GM20000 (cell line): Measurements from ENCODE around the gene NFATC3.

Experiments
- DNase-seq: peaks from one replicate; pipeline ENCODE4 v3.0.0; 2012; ENCODE audit warnings: low spot score
- TF ChIP-seq, protein P1 (sequence below): IDR thresholded peaks from 2 replicates; pipeline ENCODE4 v1.5.1; 2012; ENCODE audit warnings: mild to moderate bottlenecking, control low read depth; ENCODE audit errors: extremely low read depth, missing control alignments

Gene NFATC3

DNA sequence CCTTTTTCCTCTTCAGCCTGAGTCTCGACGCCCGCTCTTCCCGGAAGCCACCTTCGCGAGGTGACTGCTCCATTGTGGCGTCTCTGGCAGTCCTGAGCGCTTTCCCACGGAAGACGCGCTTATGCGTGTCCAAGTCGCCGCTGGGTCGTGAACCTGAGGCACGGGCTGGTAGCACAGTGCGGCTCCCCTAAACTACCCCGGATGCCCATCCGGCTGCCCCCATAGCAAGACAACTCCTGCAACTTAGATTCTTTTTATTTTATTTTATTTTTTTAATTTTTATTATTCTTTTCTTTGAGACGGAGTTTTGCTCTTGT is 152.8 kb downstream of the NFATC3 start:
- DNase-seq, result no peak
- TF ChIP-seq, protein P1, sequence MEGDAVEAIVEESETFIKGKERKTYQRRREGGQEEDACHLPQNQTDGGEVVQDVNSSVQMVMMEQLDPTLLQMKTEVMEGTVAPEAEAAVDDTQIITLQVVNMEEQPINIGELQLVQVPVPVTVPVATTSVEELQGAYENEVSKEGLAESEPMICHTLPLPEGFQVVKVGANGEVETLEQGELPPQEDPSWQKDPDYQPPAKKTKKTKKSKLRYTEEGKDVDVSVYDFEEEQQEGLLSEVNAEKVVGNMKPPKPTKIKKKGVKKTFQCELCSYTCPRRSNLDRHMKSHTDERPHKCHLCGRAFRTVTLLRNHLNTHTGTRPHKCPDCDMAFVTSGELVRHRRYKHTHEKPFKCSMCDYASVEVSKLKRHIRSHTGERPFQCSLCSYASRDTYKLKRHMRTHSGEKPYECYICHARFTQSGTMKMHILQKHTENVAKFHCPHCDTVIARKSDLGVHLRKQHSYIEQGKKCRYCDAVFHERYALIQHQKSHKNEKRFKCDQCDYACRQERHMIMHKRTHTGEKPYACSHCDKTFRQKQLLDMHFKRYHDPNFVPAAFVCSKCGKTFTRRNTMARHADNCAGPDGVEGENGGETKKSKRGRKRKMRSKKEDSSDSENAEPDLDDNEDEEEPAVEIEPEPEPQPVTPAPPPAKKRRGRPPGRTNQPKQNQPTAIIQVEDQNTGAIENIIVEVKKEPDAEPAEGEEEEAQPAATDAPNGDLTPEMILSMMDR, result no peak

DNA sequence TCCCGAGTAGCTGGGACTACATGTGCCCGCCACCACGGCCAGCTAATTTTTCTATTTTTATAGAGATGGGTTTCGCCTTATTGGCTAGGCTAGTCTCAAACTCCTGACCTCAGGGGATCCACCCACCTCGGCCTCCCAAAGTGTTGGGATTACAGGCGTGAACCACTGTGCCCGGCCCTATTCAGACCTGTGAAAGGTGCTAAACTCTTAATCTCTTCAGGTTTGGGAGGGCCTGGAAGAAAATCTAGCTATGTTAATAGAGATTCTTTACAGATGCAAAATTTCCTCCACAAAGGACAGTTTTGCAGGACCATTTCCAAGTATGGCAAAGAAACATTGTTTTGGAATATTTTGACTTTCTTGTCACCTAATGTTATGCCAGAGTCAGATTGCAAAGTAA is 156.9 kb downstream of the NFATC3 start:
- TF ChIP-seq, protein P1, result no peak

DNA sequence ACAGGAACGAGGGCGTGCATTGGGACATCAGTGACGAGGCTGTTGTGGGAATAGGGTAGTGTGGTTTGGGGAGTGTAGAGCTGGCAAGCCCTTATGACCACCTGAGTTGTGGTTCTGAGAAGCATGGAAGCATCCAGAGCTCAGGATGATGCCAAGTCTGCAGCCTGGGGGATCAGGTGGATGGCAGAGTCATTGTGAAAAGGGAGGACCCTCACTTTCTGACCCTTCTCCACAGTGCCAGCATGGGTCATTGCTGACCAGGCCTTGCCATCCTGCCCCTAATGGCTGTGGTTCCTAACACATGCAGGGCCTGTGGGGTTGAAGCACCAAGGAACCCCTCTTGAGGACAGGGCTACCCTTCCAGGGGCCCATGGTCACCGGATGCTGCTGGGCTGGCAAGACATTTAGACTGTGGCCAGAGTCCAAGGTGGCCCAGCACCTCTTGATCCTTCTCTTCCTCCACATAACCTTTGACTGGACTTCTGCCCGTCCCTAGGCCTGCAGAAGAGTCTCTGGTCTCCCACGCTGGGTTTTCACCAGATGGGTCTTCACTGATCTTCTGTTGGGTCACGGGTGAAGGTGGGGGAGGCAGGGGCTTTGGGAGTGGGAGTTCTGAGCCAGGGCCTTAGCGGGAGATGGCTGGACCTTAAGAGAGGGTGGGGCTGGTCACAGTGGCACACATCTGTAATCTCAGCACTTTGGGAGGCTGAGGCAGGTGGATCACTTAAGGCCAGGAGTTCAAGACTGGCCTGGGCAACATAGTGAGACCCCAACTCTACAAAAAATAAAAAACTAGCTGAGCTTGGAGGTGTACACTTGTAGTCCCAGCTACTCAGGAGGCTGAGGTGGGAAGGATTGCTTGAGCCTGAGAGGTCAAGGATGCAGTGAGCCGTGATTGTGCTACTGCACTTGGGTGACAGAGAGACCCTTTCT is 158.0 kb downstream of the NFATC3 start:
- TF ChIP-seq, protein P1, result no peak
- no peak for DNase-seq

More for the DNA sequence above, 156.9 kb downstream of the NFATC3 start:
- no peak for DNase-seq

DNA sequence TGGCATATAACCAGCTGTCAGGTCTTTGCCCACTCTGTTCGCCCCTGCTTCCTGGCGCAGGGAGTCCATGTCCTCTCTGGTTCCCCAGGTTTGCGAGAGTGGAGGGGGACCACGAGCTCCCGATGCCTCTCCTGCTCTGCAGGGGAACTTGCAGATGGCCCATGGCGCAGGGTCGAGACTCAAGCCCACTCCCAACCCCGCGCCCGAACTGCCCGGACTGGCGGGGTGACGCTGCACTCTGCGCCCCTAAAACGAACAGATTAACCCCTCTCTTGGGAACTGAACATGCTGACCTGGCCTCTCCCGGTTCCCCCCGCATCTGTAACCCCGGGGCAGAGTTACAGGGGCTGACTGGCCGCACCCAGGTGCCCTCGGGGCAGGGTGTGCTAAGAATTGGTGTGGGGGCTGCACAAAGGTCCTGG is 159.3 kb downstream of the NFATC3 start:
- no peak for DNase-seq
- TF ChIP-seq, protein P1, result no peak

DNA sequence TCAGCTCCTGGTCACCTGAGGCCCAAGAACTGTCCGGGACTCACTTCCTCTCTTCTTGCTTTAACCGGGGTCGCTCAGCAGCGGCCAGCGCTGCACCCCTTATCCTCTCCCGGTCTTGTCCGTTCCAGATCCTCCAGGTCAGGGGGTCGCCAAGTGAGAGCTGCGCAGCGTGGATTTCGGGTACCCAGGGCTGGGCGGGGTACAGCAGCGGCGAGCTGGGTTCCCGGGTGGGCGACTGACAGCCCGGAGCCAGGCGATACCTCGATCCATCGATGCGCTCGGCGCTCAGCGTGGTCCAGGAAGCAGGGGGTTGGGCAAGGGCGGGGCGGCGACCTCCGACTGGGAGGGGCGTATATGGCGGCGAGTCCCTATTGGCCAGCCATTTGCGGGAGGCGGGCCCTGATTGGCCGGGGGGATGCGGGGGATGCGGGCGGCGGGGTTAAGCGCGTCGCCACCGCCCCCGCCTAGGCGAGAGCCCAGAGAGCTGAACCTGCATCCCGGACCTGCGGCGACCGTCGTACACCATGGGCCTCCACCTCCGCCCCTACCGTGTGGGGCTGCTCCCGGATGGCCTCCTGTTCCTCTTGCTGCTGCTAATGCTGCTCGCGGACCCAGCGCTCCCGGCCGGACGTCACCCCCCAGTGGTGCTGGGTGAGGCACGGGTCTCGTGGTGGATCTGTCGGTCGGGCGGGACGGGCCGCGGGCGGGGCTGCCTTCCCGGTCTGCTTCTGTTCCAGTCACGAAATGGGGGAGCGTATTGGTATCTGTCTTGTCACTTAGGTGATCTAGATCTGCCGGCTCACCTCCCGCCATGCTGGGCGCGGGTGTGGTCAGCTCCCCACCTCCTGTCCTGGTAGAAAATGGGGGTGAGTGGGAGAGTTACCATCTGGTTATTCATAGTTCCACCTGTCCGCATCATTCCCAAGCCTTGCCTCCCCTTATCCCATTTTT is 160.0 kb downstream of the NFATC3 start, which contains the start of gene PLA2G15:
TSS of gene PLA2G15 (plus strand) at position 471 of the 951 bp plus-strand sequence. CDS start at position 525, 54 bp downstream.
- TF ChIP-seq, protein P1, result no peak
- peak; percentile 97 for DNase-seq

DNA sequence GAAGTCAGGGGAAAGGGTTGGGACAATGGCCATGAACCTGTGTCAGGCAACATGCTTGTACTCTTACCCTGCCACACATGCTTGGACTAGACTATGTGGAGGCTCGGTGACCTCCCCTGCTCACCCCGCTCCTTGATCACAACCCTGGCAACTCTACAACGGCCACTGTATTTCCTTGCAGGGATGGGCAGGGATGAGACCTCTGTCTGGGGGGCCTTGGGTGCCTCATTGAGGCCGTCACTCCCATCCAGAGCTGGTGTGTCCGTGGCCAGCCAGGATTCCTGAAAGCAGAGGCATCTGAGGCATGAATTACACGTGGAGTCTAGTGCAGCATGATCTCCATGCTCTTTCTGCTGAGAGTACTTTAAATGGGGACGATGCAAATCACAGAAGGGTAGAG is 161.0 kb downstream of the NFATC3 start:
- no peak for DNase-seq
- TF ChIP-seq, protein P1, result no peak

DNA sequence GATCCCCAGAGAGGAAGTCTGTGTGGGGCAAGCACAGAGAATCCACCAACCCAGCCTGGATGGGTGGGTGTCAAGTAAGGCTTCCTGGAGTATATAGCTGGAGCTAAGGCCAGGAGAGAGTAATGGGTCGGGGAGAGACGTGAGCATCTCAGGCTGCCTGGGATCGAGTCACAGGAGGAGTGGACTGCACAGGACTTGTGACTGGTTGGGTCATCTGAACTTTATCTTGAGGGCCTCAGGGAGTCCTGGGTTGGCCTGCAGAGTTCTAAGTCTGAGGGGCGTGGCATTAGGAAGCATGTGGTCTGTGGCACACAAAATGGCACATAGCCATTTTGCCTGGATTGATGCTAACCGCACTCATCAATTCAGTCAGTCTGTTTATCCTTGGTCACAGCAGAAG is 161.5 kb downstream of the NFATC3 start:
- DNase-seq, result no peak
- TF ChIP-seq, protein P1, result no peak
